Activated T-cell treated with anti-CD3 and anti-CD28 coated beads, Interleukin-2, amount 50 U/mL, for 72 hours (primary cell): Measurements from ENCODE around the gene PAPPA2. TPM values are rescaled to one million over a fixed set of nuclear protein-coding genes. Genes with fewer than 3 reads are reported as not detected.

Experiments used
- ATAC-seq, 2 donors: fragments of 150-1000 bp; cut with Tn5 transposase; replicated peaks in 1 of 2; 2 replicates each; pipeline ENCODE4 v1.10.0; 2021; ENCODE audit warnings: moderate library complexity in 2 of 2, mild to moderate bottlenecking in 1 of 2
- DNase-seq, 2 donors: peaks; one replicate each; pipeline ENCODE4 v3.0.0; 2021 to 2022; ENCODE audit warnings: mixed read lengths in 1 of 2
- H3K27ac Mint-ChIP-seq: one replicate; pipeline ENCODE4 v1.8.0; 2022; ENCODE audit warnings: mild to moderate bottlenecking, moderate library complexity, mixed read lengths
- H3K27me3 Mint-ChIP-seq: one replicate; pipeline ENCODE4 v1.8.0; 2022; ENCODE audit warnings: low read depth, mixed read lengths
- H3K36me3 Mint-ChIP-seq, 2 donors: one replicate each; pipeline ENCODE4 v1.8.0; 2022; ENCODE audit warnings: mixed read lengths in 2 of 2, mild to moderate bottlenecking in 1 of 2; ENCODE audit not compliant: insufficient read depth in 2 of 2
- H3K4me1 Mint-ChIP-seq: one replicate; pipeline ENCODE4 v1.8.0; 2022; ENCODE audit warnings: low read depth, mixed read lengths
- H3K4me3 Mint-ChIP-seq, 2 donors: one replicate each; pipeline ENCODE4 v1.8.0; 2022; ENCODE audit warnings: mild to moderate bottlenecking in 2 of 2, mixed read lengths in 2 of 2, moderate library complexity in 2 of 2
- H3K9me3 Mint-ChIP-seq, 2 donors: one replicate each; pipeline ENCODE4 v1.8.0; 2022; ENCODE audit warnings: mixed read lengths in 2 of 2
- total RNA-seq, 2 donors: library from RNA; stranded (reverse); gene quantifications; one replicate each; pipeline ENCODE4 v1.2.3, GENCODE V29; 2022

The PAPPA2 gene
- total RNA-seq, 2 donors from 2014 or later, result 1.0 to 3.3 TPM

GRCh38 chr1:176566004-176566975 is 103.3 kb downstream of the PAPPA2 start:
- no peak overlapping the region for H3K4me3 Mint-ChIP-seq
- H3K27me3 Mint-ChIP-seq, result no peaks in the 10 kb centered on the region
- no peaks in the 10 kb centered on the region for H3K36me3 Mint-ChIP-seq
- DNase-seq (no peak), ATAC-seq (no peak)
- no peaks in the 10 kb centered on the region for H3K4me1 Mint-ChIP-seq
- no peaks in the 10 kb centered on the region for H3K9me3 Mint-ChIP-seq
- H3K27ac Mint-ChIP-seq, result no peak overlapping the region

GRCh38 chr1:176567190-176567794 is 104.3 kb downstream of the PAPPA2 start:
- no peak overlapping the region for H3K4me3 Mint-ChIP-seq
- no peak for ATAC-seq
- no peaks in the 10 kb centered on the region for H3K4me1 Mint-ChIP-seq
- DNase-seq, result no peak
- H3K9me3 Mint-ChIP-seq, result no peaks in the 10 kb centered on the region
- H3K36me3 Mint-ChIP-seq, result no peaks in the 10 kb centered on the region
- no peak overlapping the region for H3K27ac Mint-ChIP-seq
- no peaks in the 10 kb centered on the region for H3K27me3 Mint-ChIP-seq

- no peaks in the 10 kb centered on the region for H3K9me3 Mint-ChIP-seq
These were observed 105.2 kb downstream of the PAPPA2 start for GRCh38 chr1:176568185-176568584.

DNA sequence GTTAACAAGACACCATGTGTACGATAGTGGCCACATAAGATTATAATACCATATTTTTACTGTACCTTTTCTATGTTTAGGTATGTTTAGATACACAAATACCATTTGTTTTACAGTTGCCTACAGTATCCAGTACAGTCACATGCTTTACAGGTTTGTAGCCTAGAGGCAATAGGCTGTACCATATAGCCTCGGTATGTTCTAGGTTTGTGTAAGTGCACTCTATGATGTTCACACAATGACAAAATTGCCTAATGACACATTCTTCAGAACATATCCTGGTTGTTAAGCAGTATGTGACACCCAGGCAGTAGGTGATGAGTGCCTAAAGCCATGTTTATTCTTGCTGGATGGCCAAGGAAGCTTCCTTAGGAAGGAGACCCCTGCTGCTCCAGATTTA is 111.8 kb downstream of the PAPPA2 start:
- no peaks in the 10 kb centered on the region for H3K9me3 Mint-ChIP-seq
- H3K27ac Mint-ChIP-seq, result no peak overlapping the region
- DNase-seq, result no peak
- no peak for ATAC-seq
- no peaks in the 10 kb centered on the region for H3K36me3 Mint-ChIP-seq
- no peaks in the 10 kb centered on the region for H3K27me3 Mint-ChIP-seq
- no peaks in the 10 kb centered on the region for H3K4me1 Mint-ChIP-seq
- no peak overlapping the region for H3K4me3 Mint-ChIP-seq

More at GRCh38 chr1:176568185-176568584, 105.2 kb downstream of the PAPPA2 start:
- H3K27me3 Mint-ChIP-seq, result no peaks in the 10 kb centered on the region
- ATAC-seq (no peak), DNase-seq (no peak)
- H3K4me1 Mint-ChIP-seq, result no peaks in the 10 kb centered on the region
- no peaks in the 10 kb centered on the region for H3K36me3 Mint-ChIP-seq
- H3K4me3 Mint-ChIP-seq, result no peak overlapping the region
- H3K27ac Mint-ChIP-seq, result no peak overlapping the region

DNA sequence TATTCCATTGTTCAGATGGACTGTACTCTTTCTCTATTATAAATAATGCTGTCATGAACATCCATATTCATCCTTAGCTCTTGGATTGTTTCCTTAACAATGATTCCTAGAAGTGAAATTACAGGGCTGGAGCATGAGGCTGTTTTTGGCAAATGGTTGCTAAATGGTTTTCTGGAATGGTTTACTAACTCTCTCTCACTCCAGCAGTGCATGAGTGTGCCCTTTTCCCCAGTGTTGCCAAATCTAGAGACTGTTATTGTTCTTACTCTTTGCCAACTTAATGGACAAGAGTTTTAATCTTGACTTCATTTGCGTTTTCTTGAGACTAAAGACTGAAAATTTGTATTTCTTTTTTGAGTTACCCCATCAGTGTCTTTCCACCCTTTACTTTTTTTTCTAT is 113.0 kb downstream of the PAPPA2 start:
- H3K27me3 Mint-ChIP-seq, result no peaks in the 10 kb centered on the region
- H3K27ac Mint-ChIP-seq, result no peak overlapping the region
- H3K36me3 Mint-ChIP-seq, result no peaks in the 10 kb centered on the region
- ATAC-seq (no peak), DNase-seq (no peak)
- H3K4me3 Mint-ChIP-seq, result no peak overlapping the region
- no peaks in the 10 kb centered on the region for H3K9me3 Mint-ChIP-seq
- no peaks in the 10 kb centered on the region for H3K4me1 Mint-ChIP-seq

GRCh38 chr1:176576670-176577069 is 113.7 kb downstream of the PAPPA2 start:
- DNase-seq (no peak), ATAC-seq (no peak)
- Mint-ChIP-seq H3K27ac (no peak overlapping the region), H3K27me3 (no peaks in the 10 kb centered on the region), H3K36me3 (no peaks in the 10 kb centered on the region), H3K4me3 (no peak overlapping the region), H3K4me1 (no peaks in the 10 kb centered on the region), H3K9me3 (no peaks in the 10 kb centered on the region)

DNA sequence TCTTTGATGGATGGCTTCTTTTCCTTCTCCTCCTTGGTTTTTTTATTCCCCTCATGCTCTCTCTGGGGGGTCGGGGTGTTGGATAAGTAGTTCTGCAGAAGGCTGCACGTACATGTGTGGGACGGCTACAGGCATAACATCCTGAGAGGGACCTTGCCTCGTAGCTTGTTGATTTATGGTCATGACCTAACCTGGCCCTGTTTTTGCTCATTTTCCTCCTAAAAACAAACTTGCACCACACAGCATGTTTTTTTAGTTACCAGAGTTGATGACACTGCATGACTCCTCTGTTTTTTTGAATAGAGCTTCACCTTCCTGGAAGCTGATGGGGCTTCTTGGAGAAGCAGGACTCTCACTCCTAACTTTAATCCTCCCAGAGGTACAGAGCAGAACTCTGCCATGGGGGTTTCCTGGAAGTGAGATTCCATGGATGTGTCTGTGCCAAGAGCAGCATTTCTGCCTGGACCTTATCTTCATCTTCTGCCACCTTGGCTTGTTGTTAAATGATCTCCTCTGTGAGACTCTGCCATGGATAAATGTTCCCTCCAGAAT is 114.7 kb downstream of the PAPPA2 start:
- Mint-ChIP-seq H3K4me3 (no peak overlapping the region), H3K36me3 (no peaks in the 10 kb centered on the region)
- DNase-seq, result no peak

DNA sequence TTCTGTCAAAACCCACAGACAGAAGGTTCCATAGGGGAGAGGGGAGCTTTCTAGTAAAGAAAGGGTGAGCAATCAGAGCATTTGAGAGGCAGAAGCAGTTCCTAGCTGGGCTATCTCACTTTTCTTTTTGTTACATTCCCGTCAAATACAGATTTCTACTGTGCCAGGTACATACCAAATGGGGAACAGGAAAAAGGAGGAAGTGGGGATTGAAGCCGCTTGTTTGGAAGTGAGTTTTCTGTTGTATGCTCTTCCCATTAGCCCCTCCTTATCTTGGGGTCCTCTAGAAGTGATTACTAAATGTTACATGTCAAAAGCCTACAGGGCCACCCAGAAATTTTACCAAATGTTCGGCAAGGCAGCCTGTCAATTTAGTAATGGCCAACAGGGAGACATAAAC is 116.1 kb downstream of the PAPPA2 start:
- no peak overlapping the region for H3K4me3 Mint-ChIP-seq
- DNase-seq (no peak), ATAC-seq (no peak)
- H3K27me3 Mint-ChIP-seq, result no peaks in the 10 kb centered on the region
- no peaks in the 10 kb centered on the region for H3K9me3 Mint-ChIP-seq
- no peak overlapping the region for H3K27ac Mint-ChIP-seq
- H3K36me3 Mint-ChIP-seq, result no peaks in the 10 kb centered on the region
- H3K4me1 Mint-ChIP-seq, result no peaks in the 10 kb centered on the region

More for the DNA sequence above, 114.7 kb downstream of the PAPPA2 start:
- H3K4me1 Mint-ChIP-seq, result no peaks in the 10 kb centered on the region
- H3K27ac Mint-ChIP-seq, result no peak overlapping the region
- ATAC-seq, result no peak
- no peaks in the 10 kb centered on the region for H3K9me3 Mint-ChIP-seq
- H3K27me3 Mint-ChIP-seq, result no peaks in the 10 kb centered on the region

DNA sequence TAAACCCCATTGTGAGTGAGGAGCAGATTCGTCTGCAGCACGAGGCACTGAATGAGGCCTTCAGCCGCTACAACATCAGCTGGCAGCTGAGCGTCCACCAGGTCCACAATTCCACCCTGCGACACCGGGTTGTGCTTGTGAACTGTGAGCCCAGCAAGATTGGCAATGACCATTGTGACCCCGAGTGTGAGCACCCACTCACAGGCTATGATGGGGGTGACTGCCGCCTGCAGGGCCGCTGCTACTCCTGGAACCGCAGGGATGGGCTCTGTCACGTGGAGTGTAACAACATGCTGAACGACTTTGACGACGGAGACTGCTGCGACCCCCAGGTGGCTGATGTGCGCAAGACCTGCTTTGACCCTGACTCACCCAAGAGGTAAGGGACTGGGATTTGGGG is 132.2 kb downstream of the PAPPA2 start:
- Mint-ChIP-seq H3K4me3 (no peak overlapping the region), H3K27ac (no peak overlapping the region), H3K9me3 (peaks cover 0 to 3% of the 10 kb centered on the region in 2 donors), H3K36me3 (no peaks in the 10 kb centered on the region), H3K27me3 (no peaks in the 10 kb centered on the region), H3K4me1 (no peaks in the 10 kb centered on the region)
- no peak for DNase-seq
- ATAC-seq, result no peak

DNA sequence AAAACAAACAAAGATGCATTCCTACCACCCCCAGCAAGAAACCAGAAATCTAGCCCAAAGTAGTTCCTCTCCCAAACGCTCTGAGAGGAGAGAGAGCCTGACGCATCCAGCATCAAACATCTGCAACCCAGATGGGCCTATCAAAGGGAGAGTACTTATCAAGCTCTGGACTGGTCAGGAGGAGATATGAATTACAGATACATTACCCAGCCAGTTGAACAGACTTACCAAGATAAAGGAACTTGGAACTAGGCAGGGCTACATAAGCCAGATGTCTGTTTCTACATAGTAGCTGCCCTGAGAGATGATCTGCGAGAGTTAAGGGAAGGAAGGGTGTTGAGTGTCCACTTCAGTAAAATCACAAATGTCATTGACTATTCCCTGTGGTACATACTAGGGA is 138.4 kb downstream of the PAPPA2 start:
- no peak overlapping the region for H3K4me3 Mint-ChIP-seq
- H3K9me3 Mint-ChIP-seq, result no peaks in the 10 kb centered on the region
- no peak for ATAC-seq
- DNase-seq, result no peak
- H3K27me3 Mint-ChIP-seq, result no peaks in the 10 kb centered on the region
- H3K4me1 Mint-ChIP-seq, result no peaks in the 10 kb centered on the region
- peaks cover 0 to 1% of the 10 kb centered on the region in 2 donors for H3K36me3 Mint-ChIP-seq
- no peak overlapping the region for H3K27ac Mint-ChIP-seq

DNA sequence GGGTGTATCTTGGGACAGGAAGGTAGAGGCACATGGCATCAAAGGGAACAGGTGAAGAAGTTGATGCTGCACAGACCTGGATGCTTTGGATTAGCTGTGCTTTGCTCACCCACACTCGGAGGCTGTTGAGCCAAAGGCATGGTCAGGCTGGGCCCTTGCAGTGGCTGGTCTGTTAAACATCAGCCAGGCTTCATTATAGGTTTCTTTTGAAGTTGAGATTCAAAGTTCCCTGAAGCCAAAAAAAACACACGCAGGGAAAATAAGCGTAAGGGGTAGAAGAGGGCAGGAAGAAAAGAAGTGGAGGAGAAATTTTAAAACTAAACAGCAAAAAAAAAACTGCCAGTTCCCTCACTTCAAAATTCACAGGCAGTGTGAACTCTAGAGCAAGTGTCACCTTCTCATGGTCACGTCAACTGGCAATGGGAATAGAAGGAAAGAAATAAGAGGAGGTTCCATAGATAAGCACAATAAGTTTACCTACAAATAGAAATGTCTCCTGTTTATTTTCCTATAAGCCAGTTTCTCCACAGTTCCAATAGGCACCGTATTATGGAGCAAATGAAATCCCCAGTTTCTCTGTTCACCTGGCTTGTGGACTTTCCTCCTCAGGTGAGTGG is 139.5 kb downstream of the PAPPA2 start:
- ATAC-seq (no peak), DNase-seq (no peak)
- Mint-ChIP-seq H3K4me1 (no peaks in the 10 kb centered on the region), H3K27me3 (no peaks in the 10 kb centered on the region), H3K27ac (no peak overlapping the region), H3K36me3 (peaks cover 0 to 1% of the 10 kb centered on the region in 2 donors), H3K9me3 (no peaks in the 10 kb centered on the region), H3K4me3 (no peak overlapping the region)

DNA sequence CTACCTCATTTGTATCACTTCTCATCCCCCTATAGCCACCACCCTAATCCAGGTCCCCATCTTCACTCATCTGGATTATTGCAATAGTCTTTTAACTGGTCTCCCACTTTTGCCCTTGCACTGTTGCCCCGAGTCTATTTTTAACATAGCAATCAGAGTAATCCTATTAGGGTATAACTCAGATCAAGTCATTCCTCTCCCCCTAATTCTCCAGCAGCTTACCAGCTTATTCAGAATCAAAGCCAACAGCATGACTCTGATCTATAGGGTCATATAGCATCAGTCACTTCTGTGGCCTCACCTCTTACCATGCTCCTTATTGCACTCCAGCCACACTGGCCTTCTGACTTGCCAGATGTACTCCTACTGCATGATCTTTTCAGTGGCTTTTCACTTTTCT is 140.7 kb downstream of the PAPPA2 start:
- no peak overlapping the region for H3K27ac Mint-ChIP-seq
- DNase-seq, result no peak
- H3K9me3 Mint-ChIP-seq, result no peaks in the 10 kb centered on the region
- ATAC-seq, result no peak
- no peak overlapping the region for H3K4me3 Mint-ChIP-seq
- no peaks in the 10 kb centered on the region for H3K27me3 Mint-ChIP-seq
- H3K4me1 Mint-ChIP-seq, result no peaks in the 10 kb centered on the region
- peaks cover 0 to 1% of the 10 kb centered on the region in 2 donors for H3K36me3 Mint-ChIP-seq

GRCh38 chr1:176604461-176604860 is 141.5 kb downstream of the PAPPA2 start:
- no peaks in the 10 kb centered on the region for H3K4me1 Mint-ChIP-seq
- peaks cover 0 to 1% of the 10 kb centered on the region in 2 donors for H3K36me3 Mint-ChIP-seq
- ATAC-seq (no peak), DNase-seq (no peak)
- no peak overlapping the region for H3K27ac Mint-ChIP-seq
- no peak overlapping the region for H3K4me3 Mint-ChIP-seq
- H3K9me3 Mint-ChIP-seq, result no peaks in the 10 kb centered on the region
- no peaks in the 10 kb centered on the region for H3K27me3 Mint-ChIP-seq
